GM12878 (cell line): ENCODE results near the gene DERL2. TPM values are rescaled to one million over a fixed set of nuclear protein-coding genes. Genes with fewer than 3 reads are reported as not detected.

Experiments used
- ATAC-seq: fragments of 200-7000 bp; cut with Tn5 transposase; 3 replicates; pipeline ENCODE4 v1.9.1; 2020; ENCODE audit warnings: mild to moderate bottlenecking, moderate library complexity
- BruUV-seq: library from RNA; stranded (reverse); fragments of 400-500 nt; replicated peaks from 2 replicates; lab custom pipeline; 2021; lab: Mats Ljungman, UMichigan
- CTCF ChIA-PET: fragments of 300-600 bp; sonication (Branson Sonifier 250); formaldehyde crosslinking; extraction: SDS; loops from one replicate; lab custom pipeline; 2021; ENCODE audit warnings: inconsistent platforms; lab: Yijun Ruan, JAX
- POLR2A ChIA-PET: fragments of 350-600 bp; formaldehyde crosslinking; extraction: SDS; loops from one replicate; lab custom pipeline; 2021; ENCODE audit warnings: inconsistent platforms; lab: Charles Lee
- RAD21 ChIA-PET: fragments of 300-600 bp; sonication (Branson Sonifier 250); formaldehyde crosslinking; loops from one replicate; lab custom pipeline; 2023; ENCODE audit warnings: antibody characterized with exemption; ENCODE audit not compliant: unreplicated experiment; lab: Charles Lee
- SMC1A ChIA-PET: fragments of 300-600 bp; sonication (Branson Sonifier 250); formaldehyde crosslinking; loops from one replicate; lab custom pipeline; 2023; ENCODE audit not compliant: unreplicated experiment, uncharacterized antibody; lab: Charles Lee
- DNase-seq: peaks from one replicate; pipeline ENCODE4 v3.0.0-alpha.2; 2011; ENCODE audit warnings: low read depth, low spot score
- FAIRE-seq: peaks from 3 replicates; lab custom pipeline; 2011; peaks lifted over from hg19 to GRCh38; lab: Jason Lieb, UNC
- H2AFZ ChIP-seq: 2 replicates; pipeline ENCODE4 v1.6.0; 2011; ENCODE audit warnings: low read depth, low read length, control low read depth; ENCODE audit not compliant: control insufficient read depth
- H3K27ac ChIP-seq: 2 replicates; pipeline ENCODE4 v1.5.1; 2011; ENCODE audit warnings: control low read depth; ENCODE audit not compliant: control insufficient read depth, insufficient read depth
- H3K27me3 ChIP-seq, 2 experiments: replicated peaks in 1 of 2; 2 replicates each; pipeline versions ENCODE4 v1.6.0 to v1.6.1; 2011; ENCODE audit warnings: low read length in 1 of 2; ENCODE audit not compliant: control insufficient read depth in 2 of 2, insufficient read depth in 2 of 2
- H3K36me3 ChIP-seq, 2 experiments: 2 replicates each; pipeline ENCODE4 v1.5.1; 2011; ENCODE audit warnings: low read length in 1 of 2; ENCODE audit not compliant: control insufficient read depth in 2 of 2, insufficient read depth in 2 of 2
- H3K4me1 ChIP-seq: 2 replicates; pipeline ENCODE4 v1.6.1; 2011; ENCODE audit warnings: mild to moderate bottlenecking, low read length, moderate library complexity, mixed read lengths; ENCODE audit not compliant: control insufficient read depth, insufficient read depth
- H3K4me2 ChIP-seq: 2 replicates; pipeline ENCODE4 v1.6.0; 2011; ENCODE audit warnings: control low read depth; ENCODE audit not compliant: control insufficient read depth, insufficient read depth
- H3K4me3 ChIP-seq: fragments of 200-600 bp; sonication (generic); 2 replicates; pipeline ENCODE4 v1.5.1; 2016
- H3K79me2 ChIP-seq: 2 replicates; pipeline ENCODE4 v1.6.0; 2011; ENCODE audit warnings: low read length; ENCODE audit not compliant: control insufficient read depth, insufficient read depth
- H3K9ac ChIP-seq: 2 replicates; pipeline ENCODE4 v1.8.0; 2011; ENCODE audit warnings: low read length, control low read depth, mixed read lengths; ENCODE audit not compliant: control insufficient read depth, insufficient read depth
- H3K9me3 ChIP-seq: replicated peaks from 3 replicates; pipeline ENCODE4 v1.5.1; 2011; ENCODE audit warnings: mild to moderate bottlenecking, low read length; ENCODE audit not compliant: control insufficient read depth, insufficient read depth
- H4K20me1 ChIP-seq: 2 replicates; pipeline ENCODE4 v1.6.0; 2011; ENCODE audit not compliant: control insufficient read depth, insufficient read depth
- EP300 ChIP-seq, 2 experiments: fragments of 150-350 bp in 1 of 2; IDR thresholded peaks; 2 replicates each; pipeline ENCODE4 v1.6.1; 2011 to 2012; ENCODE audit warnings: low read depth in 2 of 2, low read length in 2 of 2, borderline replicate concordance in 1 of 2, improper control_type of control experiment in 1 of 2, inconsistent platforms in 1 of 2; ENCODE audit not compliant: control insufficient read depth in 1 of 2
- SMAD5 ChIP-seq: IDR thresholded peaks from 2 replicates; pipeline ENCODE4 v1.6.1; 2016; ENCODE audit warnings: antibody characterized with exemption, low read depth
- SMARCA5 ChIP-seq: fragments of 450-650 bp; IDR thresholded peaks from 2 replicates; pipeline ENCODE4 v1.6.1; 2017; ENCODE audit warnings: mild to moderate bottlenecking
- ZBED1 ChIP-seq: IDR thresholded peaks from 2 replicates; pipeline ENCODE4 v1.6.1; 2016; ENCODE audit warnings: borderline replicate concordance
- WGBS: methylation state at CpG from one replicate; pipeline ENCODE4 v1.1.6; 2016; ENCODE audit warnings: low lambda C conversion rate; ENCODE audit not compliant: insufficient replicate concordance, insufficient coverage; ENCODE audit errors: missing lambda C conversion rate; 5-methylcytosine and 5-hydroxymethylcytosine counted together
- in situ Hi-C: fragments of 300-500 bp; cut with MboI; formaldehyde crosslinking; loops from 9 replicates; pipeline ENCODE4 v1.14.3; 2018; ENCODE audit warnings: mixed read lengths
- intact Hi-C: fragments of 100-400 bp; cut with micrococcal nuclease; formaldehyde crosslinking; loops from one replicate; pipeline ENCODE4 v1.14.2; 2022; ENCODE audit not compliant: unreplicated experiment
- polyA plus RNA-seq, 11 experiments: library from polyadenylated mRNA; depleted of rRNA in 4 of 11; unstranded in 6 of 11; stranded (reverse) in 5 of 11; fragments of >200 nt; fragmentation: Nextera tagmentation in 4 of 11; fragmentation: Illumina TruSeq in 1 of 11; extraction: Ambion mirVana in 4 of 11; extraction: Trizol in 1 of 11; gene quantifications; 1 replicate in 1 of 11; 2 replicates in 10 of 11; pipeline versions ENCODE4 v1.2.1 to v1.2.3, GENCODE V29; 2011 to 2016; ENCODE audit warnings: inconsistent platforms in 2 of 11, missing spikeins in 2 of 11, low read depth in 1 of 11
- total RNA-seq, 4 experiments: library from RNA; depleted of rRNA in 3 of 4; stranded (reverse); fragments of >200 nt in 3 of 4; fragmentation: Illumina TruSeq in 1 of 4; extraction: Trizol in 1 of 4; gene quantifications; 2 replicates each; pipeline versions ENCODE4 v1.2.1 to v1.2.3, GENCODE V29; 2013 to 2021
- TF ChIP-seq, protein P1 (sequence below): IDR thresholded peaks from 2 replicates; pipeline ENCODE4 v1.6.1; 2011; ENCODE audit warnings: low read depth, low read length, improper control_type of control experiment, borderline replicate concordance
- TF ChIP-seq, protein P2 (sequence below): IDR thresholded peaks from 2 replicates; pipeline ENCODE4 v1.6.1; 2012; ENCODE audit warnings: low read depth, low read length, improper control_type of control experiment
- TF ChIP-seq, protein P3 (sequence below): fragments of 450-650 bp; formaldehyde crosslinking; IDR thresholded peaks from 2 replicates; pipeline ENCODE4 v1.4.0; 2022; ENCODE audit warnings: mild to moderate bottlenecking, moderate library complexity

The DERL2 gene
- total and polyA plus RNA-seq, 10 of the 15 experiments (the other 5 are each of a cell fraction or from before 2014, with no cell fraction given), result 40.5 to 236 (median 69.3) TPM

DNA sequence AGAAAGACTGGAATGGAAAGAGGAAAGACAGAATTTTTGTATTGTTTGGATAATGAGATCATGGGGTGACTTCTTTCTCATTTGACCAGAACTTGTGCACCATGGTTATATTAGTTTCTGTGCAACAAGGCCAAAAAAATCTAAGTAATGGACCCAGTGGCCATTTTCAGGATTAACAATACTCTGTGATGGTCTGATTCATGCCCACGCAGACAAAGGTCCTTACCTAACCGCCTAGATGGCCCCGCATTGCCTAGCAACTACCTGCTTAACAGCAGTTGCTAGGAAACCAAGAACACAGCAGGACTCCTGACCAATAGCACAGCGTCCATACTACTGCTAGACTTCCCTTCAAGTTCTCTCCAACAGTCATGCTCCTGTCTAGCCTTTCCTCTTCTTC lies 22.8 kb upstream of the DERL2 start:
- no peaks in the 10 kb centered on the region for H3K4me1 ChIP-seq
- H3K36me3 ChIP-seq, result no peaks in the 10 kb centered on the region
- DNase-seq (no peak), FAIRE-seq (no peak), ATAC-seq (no peak)
- POLR2A ChIA-PET, result interaction anchor here (1.2 kb wide), 1 partner anchor 15 kb away, joined by 3 read pairs; no protein-coding TSS in a partner anchor
- no peaks in the 10 kb centered on the region for H3K79me2 ChIP-seq
- no TSS peak for BruUV-seq
- TF ChIP-seq, protein P1, sequence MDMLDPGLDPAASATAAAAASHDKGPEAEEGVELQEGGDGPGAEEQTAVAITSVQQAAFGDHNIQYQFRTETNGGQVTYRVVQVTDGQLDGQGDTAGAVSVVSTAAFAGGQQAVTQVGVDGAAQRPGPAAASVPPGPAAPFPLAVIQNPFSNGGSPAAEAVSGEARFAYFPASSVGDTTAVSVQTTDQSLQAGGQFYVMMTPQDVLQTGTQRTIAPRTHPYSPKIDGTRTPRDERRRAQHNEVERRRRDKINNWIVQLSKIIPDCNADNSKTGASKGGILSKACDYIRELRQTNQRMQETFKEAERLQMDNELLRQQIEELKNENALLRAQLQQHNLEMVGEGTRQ, result no peak
- no peak for TF ChIP-seq ZBED1
- no peak for TF ChIP-seq SMARCA5
- TF ChIP-seq EP300 (IDR thresholded peaks at IDR 0.05; ENCODE audit: borderline replicate concordance in 1 of 2, control insufficient read depth in 1 of 2, low read depth in 2 of 2, low read length in 2 of 2), result no peak
- TF ChIP-seq, protein P2, sequence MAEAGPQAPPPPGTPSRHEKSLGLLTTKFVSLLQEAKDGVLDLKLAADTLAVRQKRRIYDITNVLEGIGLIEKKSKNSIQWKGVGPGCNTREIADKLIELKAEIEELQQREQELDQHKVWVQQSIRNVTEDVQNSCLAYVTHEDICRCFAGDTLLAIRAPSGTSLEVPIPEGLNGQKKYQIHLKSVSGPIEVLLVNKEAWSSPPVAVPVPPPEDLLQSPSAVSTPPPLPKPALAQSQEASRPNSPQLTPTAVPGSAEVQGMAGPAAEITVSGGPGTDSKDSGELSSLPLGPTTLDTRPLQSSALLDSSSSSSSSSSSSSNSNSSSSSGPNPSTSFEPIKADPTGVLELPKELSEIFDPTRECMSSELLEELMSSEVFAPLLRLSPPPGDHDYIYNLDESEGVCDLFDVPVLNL, result no peak
- TF ChIP-seq, protein P3, sequence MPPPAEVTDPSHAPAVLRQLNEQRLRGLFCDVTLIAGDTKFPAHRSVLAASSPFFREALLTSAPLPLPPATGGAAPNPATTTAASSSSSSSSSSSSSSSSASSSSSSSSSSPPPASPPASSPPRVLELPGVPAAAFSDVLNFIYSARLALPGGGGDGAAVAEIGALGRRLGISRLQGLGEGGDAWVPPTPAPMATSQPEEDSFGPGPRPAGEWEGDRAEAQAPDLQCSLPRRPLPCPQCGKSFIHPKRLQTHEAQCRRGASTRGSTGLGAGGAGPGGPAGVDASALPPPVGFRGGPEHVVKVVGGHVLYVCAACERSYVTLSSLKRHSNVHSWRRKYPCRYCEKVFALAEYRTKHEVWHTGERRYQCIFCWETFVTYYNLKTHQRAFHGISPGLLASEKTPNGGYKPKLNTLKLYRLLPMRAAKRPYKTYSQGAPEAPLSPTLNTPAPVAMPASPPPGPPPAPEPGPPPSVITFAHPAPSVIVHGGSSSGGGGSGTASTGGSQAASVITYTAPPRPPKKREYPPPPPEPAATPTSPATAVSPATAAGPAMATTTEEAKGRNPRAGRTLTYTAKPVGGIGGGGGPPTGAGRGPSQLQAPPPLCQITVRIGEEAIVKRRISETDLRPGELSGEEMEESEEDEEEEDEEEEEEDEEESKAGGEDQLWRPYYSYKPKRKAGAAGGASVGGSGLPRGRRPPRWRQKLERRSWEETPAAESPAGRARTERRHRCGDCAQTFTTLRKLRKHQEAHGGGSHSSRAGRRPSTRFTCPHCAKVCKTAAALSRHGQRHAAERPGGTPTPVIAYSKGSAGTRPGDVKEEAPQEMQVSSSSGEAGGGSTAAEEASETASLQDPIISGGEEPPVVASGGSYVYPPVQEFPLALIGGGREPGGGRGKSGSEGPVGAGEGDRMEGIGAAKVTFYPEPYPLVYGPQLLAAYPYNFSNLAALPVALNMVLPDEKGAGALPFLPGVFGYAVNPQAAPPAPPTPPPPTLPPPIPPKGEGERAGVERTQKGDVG (CRISPR knock-in tag), result no peak
- no peak for TF ChIP-seq SMAD5
- in situ Hi-C loops (no loop called here), intact Hi-C loops (no loop called here)
- H4K20me1 ChIP-seq, result no peaks in the 10 kb centered on the region
- RAD21 ChIA-PET, result no interaction called here
- 80% methylated on average over 4 of the region's 4 CpGs for WGBS
- no peak overlapping the region for H2AFZ ChIP-seq
- CTCF ChIA-PET, result no interaction called here
- H3K4me3 ChIP-seq, result no peak overlapping the region
- H3K27me3 ChIP-seq, result no peaks in the 10 kb centered on the region
- H3K9me3 ChIP-seq, result no peaks in the 10 kb centered on the region
- SMC1A ChIA-PET, result no interaction called here
- H3K9ac ChIP-seq, result no peak overlapping the region
- no peak overlapping the region for H3K4me2 ChIP-seq
- no peak overlapping the region for H3K27ac ChIP-seq
